ENCODE data around the gene LCAT.
A peak's percentile ranks its signal among the peaks of the same experiment; 100 is the strongest.
"Not testable (repeated sequence)": the region's sequence is repeated elsewhere in the genome, so short reads cannot be mapped to it uniquely, and the experiment has no call there.

The LCAT gene

GRCh38 chr16:67922740-67923139 is 21.2 kb downstream of the LCAT start:
- DNase-seq (ENCODE audit: low read depth): no peak
- no peak for TF ChIP-seq CTCF (conservative IDR thresholded peaks at IDR 0.05; ENCODE audit: low read depth, low read length)
- no peak overlapping the region for H3K4me3 ChIP-seq (ENCODE audit: low read depth, low read length)

- DNase-seq (ENCODE audit: low read depth): peak; percentile 34
- H3K4me3 ChIP-seq (ENCODE audit: low read depth, low read length): no peak overlapping the region
- no peak for TF ChIP-seq CTCF (conservative IDR thresholded peaks at IDR 0.05; ENCODE audit: low read depth, low read length)
Observed at GRCh38 chr16:67922221-67922620, 21.7 kb downstream of the LCAT start.

- DNase-seq (ENCODE audit: low read depth): no peak
- H3K4me3 ChIP-seq (ENCODE audit: low read depth, low read length): no peak overlapping the region
- TF ChIP-seq CTCF (conservative IDR thresholded peaks at IDR 0.05; ENCODE audit: low read depth, low read length): no peak
Observed at GRCh38 chr16:67919622-67920221, 24.2 kb downstream of the LCAT start.

GRCh38 chr16:67917852-67918236 is 26.1 kb downstream of the LCAT start:
- no peak overlapping the region for H3K4me3 ChIP-seq (ENCODE audit: low read depth, low read length)
- DNase-seq (ENCODE audit: low read depth): peak; percentile 76

GRCh38 chr16:67917140-67917851 is 26.6 kb downstream of the LCAT start:
- TF ChIP-seq CTCF (conservative IDR thresholded peaks at IDR 0.05; ENCODE audit: low read depth, low read length): no peak
- H3K4me3 ChIP-seq (ENCODE audit: low read depth, low read length): no peak overlapping the region
- peak; percentile 42 for DNase-seq (ENCODE audit: low read depth)

More at GRCh38 chr16:67917852-67918236, 26.1 kb downstream of the LCAT start:
- TF ChIP-seq CTCF (conservative IDR thresholded peaks at IDR 0.05; ENCODE audit: low read depth, low read length): no peak

- no peak overlapping the region for H3K4me3 ChIP-seq (ENCODE audit: low read depth, low read length)
- peak; percentile 28 for DNase-seq (ENCODE audit: low read depth)
- no peak for TF ChIP-seq CTCF (conservative IDR thresholded peaks at IDR 0.05; ENCODE audit: low read depth, low read length)
Observed at GRCh38 chr16:67915831-67916723, 27.8 kb downstream of the LCAT start.

GRCh38 chr16:67915496-67915769 is 28.5 kb downstream of the LCAT start:
- H3K4me3 ChIP-seq (ENCODE audit: low read depth, low read length); DNase-seq (ENCODE audit: low read depth): not testable (repeated sequence)
